OCI-LY3 (cell line): ENCODE data around the gene PSME1.

ENCODE experiments used
- CTCF ChIP-seq: fragments of 200-600, 300-600 bp; sonication (generic); IDR thresholded peaks from 2 replicates; pipeline ENCODE4 v1.5.1; 2014; ENCODE audit warnings: antibody characterized with exemption, low read length, low read depth
- EZH2phosphoT487 ChIP-seq: fragments of 200-600 bp; shearing (Covaris generic); IDR thresholded peaks from 2 replicates; pipeline ENCODE4 v1.6.1; 2018; ENCODE audit warnings: antibody characterized with exemption, mixed run types, low read depth

- no peak for TF ChIP-seq CTCF
- TF ChIP-seq EZH2phosphoT487, result no peak
These were observed 25.5 kb upstream of the PSME1 start for GRCh38 chr14:24110523-24110922.
